CD14-positive monocyte (primary cell): ENCODE results near the gene KRTAP4-9. TPM values are rescaled to one million over a fixed set of nuclear protein-coding genes. Genes with fewer than 3 reads are reported as not detected.

Experiments used
- DNase-seq, 3 donors: peaks; one replicate each; pipeline ENCODE4 v3.0.0-alpha.2; 2011 to 2022
- H2AFZ ChIP-seq: 2 replicates; pipeline ENCODE4 v1.6.0; 2012; ENCODE audit warnings: mild to moderate bottlenecking, low read depth, low read length, inconsistent platforms; ENCODE audit not compliant: insufficient read depth, poor library complexity, severe bottlenecking
- H3K27ac ChIP-seq, 2 donors: 1 replicate in 1 of 2; 2 replicates in 1 of 2; pipeline ENCODE4 v1.5.1; 2012 to 2013; ENCODE audit warnings: low read length in 2 of 2, control low read depth in 1 of 2, inconsistent platforms in 1 of 2, low read depth in 1 of 2, mild to moderate bottlenecking in 1 of 2
- H3K27me3 ChIP-seq, 2 donors: one replicate each; pipeline versions ENCODE4 v1.6.0 to v1.6.1; 2011 to 2013; ENCODE audit warnings: low read length in 2 of 2; ENCODE audit not compliant: control insufficient read depth in 2 of 2, insufficient read depth in 2 of 2
- H3K36me3 ChIP-seq, 2 donors: replicated peaks in 1 of 2; 1 replicate in 1 of 2; 2 replicates in 1 of 2; pipeline versions ENCODE4 v1.5.1 to v1.6.1; 2012 to 2013; ENCODE audit warnings: low read length in 2 of 2, control low read depth in 1 of 2, inconsistent platforms in 1 of 2, mild to moderate bottlenecking in 1 of 2; ENCODE audit not compliant: insufficient read depth in 2 of 2, control insufficient read depth in 1 of 2
- H3K4me1 ChIP-seq, 2 donors: 1 replicate in 1 of 2; 2 replicates in 1 of 2; pipeline versions ENCODE4 v1.5.1 to v1.6.1; 2012 to 2013; ENCODE audit warnings: low read length in 2 of 2, control low read depth in 1 of 2, inconsistent platforms in 1 of 2, mild to moderate bottlenecking in 1 of 2, moderate library complexity in 1 of 2; ENCODE audit not compliant: insufficient read depth in 2 of 2, control insufficient read depth in 1 of 2
- H3K4me2 ChIP-seq: replicated peaks from 2 replicates; pipeline ENCODE3; 2012; ENCODE audit warnings: low read length, moderate library complexity, mild to moderate bottlenecking; ENCODE audit not compliant: poor library complexity, severe bottlenecking; ENCODE audit errors: extremely low read depth
- H3K4me3 ChIP-seq, 3 experiments: fragments of 200-600 bp in 1 of 3; sonication (generic) in 1 of 3; replicated peaks in 1 of 3; 1 replicate in 2 of 3; 2 replicates in 1 of 3; pipeline ENCODE4 v1.5.1; 2011 to 2013; ENCODE audit warnings: low read length in 3 of 3, mild to moderate bottlenecking in 3 of 3, control low read depth in 2 of 3, low read depth in 2 of 3, inconsistent platforms in 1 of 3, moderate library complexity in 1 of 3
- H3K79me2 ChIP-seq: 2 replicates; pipeline ENCODE4 v1.6.0; 2012; ENCODE audit warnings: mild to moderate bottlenecking, control low read depth, inconsistent platforms, low read length, moderate library complexity; ENCODE audit not compliant: insufficient read depth
- H3K9ac ChIP-seq: 2 replicates; pipeline ENCODE4 v1.6.0; 2017; ENCODE audit warnings: low read length, mild to moderate bottlenecking; ENCODE audit not compliant: insufficient read depth, poor library complexity, severe bottlenecking
- H3K9me3 ChIP-seq, 2 donors: replicated peaks in 1 of 2; 1 replicate in 1 of 2; 2 replicates in 1 of 2; pipeline versions ENCODE4 v1.5.1 to v1.6.1; 2012 to 2013; ENCODE audit warnings: low read length in 2 of 2, control low read depth in 1 of 2; ENCODE audit not compliant: control insufficient read depth in 1 of 2, insufficient read depth in 1 of 2
- H4K20me1 ChIP-seq: 2 replicates; pipeline ENCODE4 v1.6.0; 2012; ENCODE audit warnings: mild to moderate bottlenecking, low read length, control low read depth, moderate library complexity; ENCODE audit not compliant: insufficient read depth
- H3K27ac Mint-ChIP-seq, 7 donors: one replicate each; pipeline ENCODE4 v1.8.0; 2020; ENCODE audit warnings: mild to moderate bottlenecking in 7 of 7, mixed read lengths in 7 of 7, moderate library complexity in 6 of 7, inconsistent platforms in 2 of 7
- H3K27me3 Mint-ChIP-seq, 3 donors: one replicate each; pipeline ENCODE4 v1.8.0; 2021 to 2022; ENCODE audit warnings: low read depth in 3 of 3, mild to moderate bottlenecking in 3 of 3, mixed read lengths in 3 of 3, moderate library complexity in 3 of 3, inconsistent platforms in 1 of 3
- H3K36me3 Mint-ChIP-seq, 2 donors: one replicate each; pipeline ENCODE4 v1.8.0; 2020; ENCODE audit warnings: mixed read lengths in 2 of 2, inconsistent platforms in 1 of 2, mild to moderate bottlenecking in 1 of 2
- H3K4me1 Mint-ChIP-seq: one replicate; pipeline ENCODE4 v1.8.0; 2020; ENCODE audit warnings: mild to moderate bottlenecking, mixed read lengths
- H3K4me3 Mint-ChIP-seq, 2 donors: one replicate each; pipeline ENCODE4 v1.8.0; 2020; ENCODE audit warnings: mild to moderate bottlenecking in 2 of 2, mixed read lengths in 2 of 2, moderate library complexity in 1 of 2
- H3K9me3 Mint-ChIP-seq, 7 donors: one replicate each; pipeline ENCODE4 v1.8.0; 2020 to 2022; ENCODE audit warnings: mixed read lengths in 7 of 7, mild to moderate bottlenecking in 6 of 7, moderate library complexity in 6 of 7, inconsistent platforms in 2 of 7
- CTCF ChIP-seq: fragments of 200-600 bp; IDR thresholded peaks from one replicate; pipeline ENCODE4 v1.8.0; 2022; ENCODE audit warnings: antibody characterized with exemption, mild to moderate bottlenecking
- WGBS: methylation state at CpG from one replicate; pipeline ENCODE4 v1.1.5; 2013; ENCODE audit warnings: missing lambda C conversion rate; ENCODE audit not compliant: insufficient coverage; 5-methylcytosine and 5-hydroxymethylcytosine counted together
- intact Hi-C, 2 donors: fragments of 100-400 bp; cut with micrococcal nuclease; formaldehyde crosslinking; loops; one replicate each; pipeline versions ENCODE4 v1.15.0 to v1.15.1; 2023
- polyA plus RNA-seq, 3 donors: library from polyadenylated mRNA; depleted of rRNA in 1 of 3; unstranded in 2 of 3; stranded (reverse) in 1 of 3; fragments of 300-500 nt in 2 of 3; fragments of >200 nt in 1 of 3; fragmentation: Illumina TruSeq in 2 of 3; gene quantifications; 1 replicate in 2 of 3; 2 replicates in 1 of 3; pipeline ENCODE4 v1.2.3, GENCODE V29; 2012 to 2021

KRTAP4-9 gene
- polyA plus RNA-seq, 3 donors = not detected

GRCh38 chr17:41127371-41127770 lies 22.2 kb downstream of the KRTAP4-9 start:
- H3K4me1 ChIP-seq = no peaks in the 10 kb centered on the region
- Mint-ChIP-seq H3K27ac (no peak overlapping the region), H3K9me3 (peaks cover 0 to 2% (median 0%) of the 10 kb centered on the region in 7 donors), H3K27me3 (peaks cover 0 to 2% (median 0%) of the 10 kb centered on the region in 3 donors), H3K4me3 (no peak overlapping the region), H3K36me3 (no peaks in the 10 kb centered on the region), H3K4me1 (no peaks in the 10 kb centered on the region)
- intact Hi-C loops = no loop called here
- no peak for TF ChIP-seq CTCF
- DNase-seq = no peak
- no peaks in the 10 kb centered on the region for H3K27me3 ChIP-seq
- H4K20me1 ChIP-seq = no peaks in the 10 kb centered on the region
- H3K4me3 ChIP-seq = no peak overlapping the region
- no peaks in the 10 kb centered on the region for H3K9me3 ChIP-seq
- no peak overlapping the region for H3K9ac ChIP-seq
- no peak overlapping the region for H3K27ac ChIP-seq
- no peak overlapping the region for H3K4me2 ChIP-seq
- no CpG with 5 or more reads among the region's 1 CpG for WGBS
- H3K79me2 ChIP-seq = no peaks in the 10 kb centered on the region
- no peak overlapping the region for H2AFZ ChIP-seq
- no peaks in the 10 kb centered on the region for H3K36me3 ChIP-seq

- Histone ChIP-seq H3K79me2 (no peaks in the 10 kb centered on the region), H4K20me1 (no peaks in the 10 kb centered on the region), H3K4me3 (no peak overlapping the region), H3K27ac (no peak overlapping the region), H3K4me1 (no peaks in the 10 kb centered on the region), H3K9me3 (no peaks in the 10 kb centered on the region), H2AFZ (no peak overlapping the region), H3K4me2 (no peak overlapping the region), H3K27me3 (no peaks in the 10 kb centered on the region), H3K36me3 (no peaks in the 10 kb centered on the region), H3K9ac (no peak overlapping the region)
- no peak for DNase-seq
- no peak overlapping the region for H3K4me3 Mint-ChIP-seq
- H3K27me3 Mint-ChIP-seq = no peaks in the 10 kb centered on the region
- peaks cover 0 to 2% (median 0%) of the 10 kb centered on the region in 7 donors for H3K9me3 Mint-ChIP-seq
- intact Hi-C loops = no loop called here
- H3K4me1 Mint-ChIP-seq = no peaks in the 10 kb centered on the region
- 100% methylated on average over 2 of the region's 3 CpGs for WGBS
- H3K36me3 Mint-ChIP-seq = no peaks in the 10 kb centered on the region
- no peak for TF ChIP-seq CTCF
- H3K27ac Mint-ChIP-seq = no peak overlapping the region
Measured at GRCh38 chr17:41131979-41132378, 26.8 kb downstream of the KRTAP4-9 start.
